Upper lobe of left lung (tissue), 4 donors: ENCODE data around the gene SUPT7L.

ENCODE experiments used
- EP300 ChIP-seq, 4 donors: sonication (generic); formaldehyde crosslinking; IDR thresholded peaks; one replicate each; pipeline ENCODE4 v1.5.1; 2017; ENCODE audit warnings: antibody characterized with exemption in 4 of 4, control low read depth in 2 of 4
- POLR2A ChIP-seq, 4 donors: fragments of 450-650 bp; IDR thresholded peaks; one replicate each; pipeline ENCODE4 v1.5.1; 2016 to 2017; ENCODE audit warnings: antibody characterized with exemption in 4 of 4, mild to moderate bottlenecking in 2 of 4
- POLR2AphosphoS5 ChIP-seq, 2 donors: sonication (generic); formaldehyde crosslinking; IDR thresholded peaks; one replicate each; pipeline ENCODE4 v1.5.1; 2017; ENCODE audit warnings: antibody characterized with exemption in 2 of 2
- TF ChIP-seq, protein P1 (sequence below), 6 experiments: fragments of 450-650 bp in 4 of 6; fragments of 200-600 bp in 2 of 6; sonication (generic) in 2 of 6; IDR thresholded peaks; one replicate each; pipeline ENCODE4 v1.5.1; 2016 to 2019; ENCODE audit warnings: antibody characterized with exemption in 6 of 6

DNA sequence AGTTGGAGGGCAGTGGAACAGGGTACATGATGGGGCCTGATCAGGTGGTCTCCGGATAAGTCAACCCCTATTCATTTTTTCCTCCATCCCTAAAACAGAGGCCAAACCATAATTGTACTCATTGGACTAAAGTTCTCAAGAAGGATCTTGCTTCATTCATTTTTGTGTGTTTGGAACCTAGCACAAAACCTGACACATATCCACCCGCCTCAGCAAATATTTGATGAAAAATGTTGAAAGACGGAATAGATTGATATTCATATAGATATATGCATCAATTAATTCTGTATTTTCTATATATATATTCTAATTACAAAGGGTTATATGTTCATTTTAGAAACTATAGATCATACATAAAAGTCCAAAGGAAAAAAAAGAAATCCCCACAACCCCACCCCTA lies 22.2 kb upstream of the SUPT7L start:
- TF ChIP-seq POLR2A (IDR thresholded peaks at IDR 0.05) (no peak), POLR2AphosphoS5 (IDR thresholded peaks at IDR 0.05) (no peak), EP300 (IDR thresholded peaks at IDR 0.05) (no peak)
- TF ChIP-seq, protein P1, sequence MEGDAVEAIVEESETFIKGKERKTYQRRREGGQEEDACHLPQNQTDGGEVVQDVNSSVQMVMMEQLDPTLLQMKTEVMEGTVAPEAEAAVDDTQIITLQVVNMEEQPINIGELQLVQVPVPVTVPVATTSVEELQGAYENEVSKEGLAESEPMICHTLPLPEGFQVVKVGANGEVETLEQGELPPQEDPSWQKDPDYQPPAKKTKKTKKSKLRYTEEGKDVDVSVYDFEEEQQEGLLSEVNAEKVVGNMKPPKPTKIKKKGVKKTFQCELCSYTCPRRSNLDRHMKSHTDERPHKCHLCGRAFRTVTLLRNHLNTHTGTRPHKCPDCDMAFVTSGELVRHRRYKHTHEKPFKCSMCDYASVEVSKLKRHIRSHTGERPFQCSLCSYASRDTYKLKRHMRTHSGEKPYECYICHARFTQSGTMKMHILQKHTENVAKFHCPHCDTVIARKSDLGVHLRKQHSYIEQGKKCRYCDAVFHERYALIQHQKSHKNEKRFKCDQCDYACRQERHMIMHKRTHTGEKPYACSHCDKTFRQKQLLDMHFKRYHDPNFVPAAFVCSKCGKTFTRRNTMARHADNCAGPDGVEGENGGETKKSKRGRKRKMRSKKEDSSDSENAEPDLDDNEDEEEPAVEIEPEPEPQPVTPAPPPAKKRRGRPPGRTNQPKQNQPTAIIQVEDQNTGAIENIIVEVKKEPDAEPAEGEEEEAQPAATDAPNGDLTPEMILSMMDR (IDR thresholded peaks at IDR 0.05) = no peak
